Lung microvascular endothelial cell (primary cell): ENCODE data around the gene PPP1R14D. TPM values are rescaled to one million over a fixed set of nuclear protein-coding genes. Genes with fewer than 3 reads are reported as not detected.

Experiments used
- DNase-seq, 2 donors: peaks; one replicate each; pipeline versions ENCODE4 v3.0.0 to v3.0.0-alpha.2; 2010; ENCODE audit warnings: low read depth in 2 of 2
- total RNA-seq: library from RNA; depleted of rRNA; stranded (reverse); fragments of >200 nt; gene quantifications from 2 replicates; pipeline ENCODE4 v1.2.1, GENCODE V29; 2014

Gene PPP1R14D
- total RNA-seq, 1 donor from 2014 or later: not detected

- peak; percentile 48 to 67 for DNase-seq
These were observed 41.1 kb downstream of the PPP1R14D start for GRCh38 chr15:40787344-40787841.

DNA sequence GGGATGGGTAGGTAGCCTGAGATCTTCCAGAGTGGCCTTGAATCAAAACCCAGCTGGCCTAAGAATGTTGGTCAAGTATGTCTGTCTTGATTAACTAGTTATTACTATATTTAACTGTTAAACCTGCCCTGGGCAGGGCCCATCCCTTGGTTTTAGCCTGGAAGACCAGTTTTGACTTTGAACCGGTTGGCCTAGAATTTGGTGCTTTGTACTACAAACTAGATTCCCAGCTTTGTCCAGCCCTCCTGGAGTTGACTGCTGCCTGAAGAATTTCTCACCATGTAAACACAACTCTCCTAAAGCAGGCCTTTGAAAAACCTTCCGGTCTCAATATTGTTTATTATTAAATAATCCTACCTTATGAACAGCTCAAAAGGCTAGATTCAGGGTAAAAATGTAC lies 42.7 kb downstream of the PPP1R14D start:
- DNase-seq: no peak

DNA sequence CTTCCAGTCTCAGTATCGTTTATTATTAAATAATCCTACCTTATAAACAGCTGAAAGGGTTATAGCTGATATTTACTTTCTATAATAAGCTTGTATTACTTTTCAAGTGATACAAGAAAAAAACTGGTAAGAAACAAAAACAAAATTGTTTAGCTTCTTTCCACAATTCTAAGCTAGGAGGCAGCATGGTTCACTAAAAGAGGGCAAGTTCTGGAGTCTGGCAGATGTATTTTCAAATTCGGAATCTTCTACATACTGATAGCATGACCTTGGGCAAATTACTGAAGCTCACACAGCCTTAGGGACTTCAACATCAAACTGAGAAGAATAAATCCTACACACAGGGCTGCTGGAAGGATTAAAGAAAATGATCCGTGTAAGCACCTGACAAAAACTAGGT lies 43.3 kb downstream of the PPP1R14D start:
- no peak for DNase-seq

DNA sequence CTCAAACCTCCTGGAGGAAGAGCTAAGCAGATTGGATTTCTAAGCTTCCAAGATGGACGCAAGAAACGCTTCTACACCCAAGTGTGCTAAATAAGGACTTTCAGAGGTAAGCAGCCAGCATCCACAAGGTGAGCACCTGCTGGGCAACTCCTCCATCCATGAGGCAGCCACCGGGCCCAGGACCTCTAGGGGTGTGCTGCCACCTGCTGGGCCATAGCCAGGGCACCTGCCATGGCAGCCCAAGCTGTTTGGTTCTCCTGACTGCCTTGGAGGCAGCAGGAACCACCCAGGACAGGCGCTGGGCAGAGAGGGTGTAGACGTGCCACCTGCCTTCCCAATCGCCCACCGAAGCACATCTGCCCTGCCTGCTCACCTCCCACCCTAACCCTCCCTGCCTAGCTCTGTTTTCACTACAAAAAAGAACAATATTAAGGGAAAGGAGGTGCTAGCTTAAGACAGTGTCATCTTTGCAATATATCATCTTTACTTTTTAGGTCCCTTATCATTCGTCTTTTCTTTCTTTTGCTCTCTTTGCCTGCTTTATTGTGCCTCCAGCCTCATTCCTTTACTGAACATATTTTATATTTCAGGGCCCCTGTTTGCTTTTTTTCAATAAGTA lies 45.8 kb downstream of the PPP1R14D start:
- peak; percentile 61 to 77 for DNase-seq

DNA sequence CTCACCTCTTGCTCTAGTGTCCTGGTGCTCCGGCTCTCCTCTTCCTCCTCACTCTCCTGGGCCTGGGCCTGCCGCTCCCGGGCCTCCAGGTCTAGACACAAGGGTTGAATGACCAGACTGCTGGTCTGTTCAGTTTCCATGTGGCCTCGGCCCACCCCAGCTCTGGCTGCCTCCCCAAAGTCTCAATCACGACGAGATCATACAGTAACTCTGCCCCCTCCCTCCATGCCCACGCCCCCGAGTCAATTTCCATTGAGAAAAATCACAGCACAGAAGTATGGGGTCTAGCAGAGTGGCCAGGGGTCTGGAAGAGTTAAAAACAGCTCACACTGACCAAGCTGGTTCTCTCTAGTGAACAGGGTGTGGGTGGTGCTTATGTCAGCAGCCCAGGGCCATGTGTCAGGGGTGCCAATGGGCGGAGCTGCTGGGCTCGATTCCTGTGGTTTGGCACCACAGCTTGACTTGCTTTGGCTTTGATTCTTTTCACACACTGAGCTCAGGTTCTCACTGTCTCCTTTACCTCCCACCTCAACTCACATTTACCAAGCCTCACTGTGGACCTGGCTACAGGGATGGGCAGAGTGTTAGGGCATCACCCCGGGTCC lies 51.9 kb downstream of the PPP1R14D start:
- DNase-seq: no peak

DNA sequence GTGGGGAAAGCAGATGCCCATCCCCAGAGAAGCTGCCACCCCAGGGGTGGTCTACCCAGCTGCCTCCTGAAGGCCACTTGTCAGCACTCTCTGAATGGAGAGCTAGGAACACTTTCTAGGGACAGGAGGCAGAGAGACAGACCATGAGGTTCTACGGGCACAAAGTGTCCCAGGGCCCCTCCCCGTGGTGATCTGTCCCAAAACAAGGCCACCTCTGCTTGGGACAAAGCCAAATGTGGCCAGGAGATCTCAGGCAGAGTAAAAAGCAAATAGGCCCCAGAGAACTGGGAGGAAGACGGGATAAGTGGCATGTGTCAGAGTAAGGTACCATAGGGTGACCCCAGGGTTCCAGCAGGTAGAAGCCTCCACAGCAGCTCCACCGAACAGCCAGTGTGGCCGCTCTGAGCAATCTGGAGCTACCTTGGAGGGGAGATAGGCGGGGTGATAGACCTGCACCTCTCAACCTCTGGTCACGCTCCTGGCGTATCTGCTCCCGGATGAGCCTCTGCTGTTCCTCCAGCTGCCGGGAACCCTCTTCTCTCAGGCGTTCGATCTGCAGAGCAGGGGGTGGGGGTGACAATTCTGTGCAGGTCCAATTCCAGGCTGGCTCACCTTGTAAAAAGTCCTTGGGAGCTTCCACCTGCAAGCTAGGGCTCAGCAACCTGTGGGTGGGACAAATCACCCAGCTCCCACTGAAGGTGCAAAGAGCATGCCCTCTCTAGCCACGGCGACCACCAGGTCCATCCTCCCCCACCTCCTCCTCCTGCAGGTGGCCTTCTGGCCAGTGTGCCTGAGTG lies 52.6 kb downstream of the PPP1R14D start:
- no peak for DNase-seq

- no peak for DNase-seq
These were observed 53.5 kb downstream of the PPP1R14D start for GRCh38 chr15:40775007-40775406.

DNA sequence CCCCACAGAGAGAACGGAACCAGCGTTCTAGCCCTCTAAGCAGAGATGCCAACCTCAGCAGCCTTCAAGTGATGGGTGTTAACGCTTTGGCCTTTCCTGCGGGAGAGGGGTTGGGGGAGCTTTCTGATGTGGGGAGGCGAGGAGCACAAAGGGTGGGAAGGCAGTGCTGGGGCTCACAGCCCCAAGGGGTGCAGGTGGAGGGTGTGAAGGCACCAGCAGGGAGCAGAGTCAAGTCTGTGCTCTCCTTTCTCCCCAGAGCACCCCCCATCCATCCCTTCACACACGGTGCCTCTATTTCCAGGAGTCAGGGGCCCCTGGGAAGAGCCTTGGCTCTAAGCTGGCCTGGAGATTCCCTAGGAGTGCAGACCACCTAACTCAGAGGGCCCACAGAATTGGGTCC lies 54.6 kb downstream of the PPP1R14D start:
- DNase-seq: no peak

DNA sequence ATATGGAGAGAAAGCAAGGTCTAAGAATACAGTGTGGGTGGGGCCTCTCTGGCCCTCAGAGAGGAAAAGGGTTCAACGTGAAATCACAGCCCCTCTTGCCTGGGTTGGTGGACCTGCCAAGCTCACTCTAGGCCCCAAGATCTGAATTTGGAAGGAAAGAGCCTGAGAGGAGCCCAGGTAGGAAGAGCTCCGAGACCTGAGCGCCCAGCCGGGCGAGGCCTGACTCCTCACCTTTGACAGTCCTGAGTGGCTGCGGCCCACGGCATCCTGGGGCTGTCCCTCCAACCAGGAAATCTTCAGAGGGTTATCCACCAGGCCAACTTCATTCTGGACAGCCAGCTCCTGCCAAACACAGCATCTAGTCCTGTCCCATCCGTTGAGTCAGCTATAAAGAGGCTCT lies 55.0 kb downstream of the PPP1R14D start:
- no peak for DNase-seq

DNA sequence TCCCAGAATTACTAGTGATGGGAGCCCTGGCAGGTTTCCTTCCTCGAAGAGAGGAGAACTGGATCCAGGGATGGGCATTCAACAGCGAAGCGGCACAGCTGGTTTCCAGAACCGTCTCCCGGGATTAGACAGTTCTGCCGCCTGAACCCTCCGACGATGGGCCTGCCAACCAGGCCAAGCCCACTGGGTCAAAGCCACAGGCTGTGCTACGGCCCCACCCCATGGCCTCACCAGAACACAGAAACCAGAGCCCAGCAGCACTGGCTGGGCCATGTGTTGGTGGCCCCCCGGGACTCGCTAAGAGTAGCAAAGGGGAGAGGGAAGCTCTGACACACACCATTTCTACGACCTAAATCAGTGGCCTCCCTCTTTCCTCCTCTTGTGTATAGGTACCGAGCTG lies 56.5 kb downstream of the PPP1R14D start:
- no peak for DNase-seq

DNA sequence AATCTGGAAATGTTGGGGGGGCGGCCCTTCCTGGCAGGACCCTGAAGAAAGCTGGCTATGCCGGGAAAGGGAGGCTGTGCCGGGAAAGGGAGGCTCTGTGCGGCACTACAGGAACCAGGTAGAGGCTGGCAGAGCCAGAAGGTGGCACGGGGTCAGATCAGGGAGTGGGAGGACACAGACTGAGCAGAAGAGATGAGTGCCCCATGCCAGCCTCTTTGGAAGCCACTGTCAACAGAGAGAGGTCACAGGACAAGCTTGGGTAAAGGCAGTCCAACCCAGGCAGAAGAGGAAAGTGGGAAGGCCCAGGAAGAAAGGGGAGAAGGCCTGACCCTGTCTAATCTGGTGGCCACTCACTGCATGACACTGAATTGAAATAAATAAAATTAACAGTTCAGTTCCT lies 57.3 kb downstream of the PPP1R14D start:
- DNase-seq: no peak

DNA sequence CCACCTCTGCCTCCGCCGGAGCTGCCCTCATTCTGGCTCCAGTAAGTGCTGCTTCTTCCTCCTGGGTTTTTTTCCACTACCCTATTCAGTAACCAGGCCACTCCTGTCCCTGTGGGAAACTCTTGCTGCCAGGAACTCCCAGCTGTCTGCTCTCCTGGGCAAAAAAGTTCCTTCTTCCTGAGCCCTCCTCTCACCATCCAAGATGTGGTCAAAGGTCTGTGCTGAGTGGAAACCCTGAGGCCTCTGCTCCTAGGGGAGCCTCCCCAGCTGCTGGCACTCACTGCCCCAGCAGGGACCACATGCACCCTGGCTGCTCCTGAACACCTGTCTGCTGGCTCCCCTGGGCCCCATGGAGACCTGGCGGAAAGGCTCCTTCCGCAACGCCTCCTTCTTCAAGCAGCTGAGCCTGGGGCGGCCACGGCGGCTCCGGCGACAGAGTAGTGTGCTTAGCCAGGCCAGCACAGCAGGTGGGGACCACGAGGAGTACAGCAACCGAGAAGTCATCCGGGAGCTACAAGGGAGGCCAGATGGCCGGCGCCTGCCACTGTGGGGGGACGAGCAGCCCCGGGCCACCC lies 58.3 kb downstream of the PPP1R14D start:
- peak in 1 of 2 donors; percentile 21 for DNase-seq

DNA sequence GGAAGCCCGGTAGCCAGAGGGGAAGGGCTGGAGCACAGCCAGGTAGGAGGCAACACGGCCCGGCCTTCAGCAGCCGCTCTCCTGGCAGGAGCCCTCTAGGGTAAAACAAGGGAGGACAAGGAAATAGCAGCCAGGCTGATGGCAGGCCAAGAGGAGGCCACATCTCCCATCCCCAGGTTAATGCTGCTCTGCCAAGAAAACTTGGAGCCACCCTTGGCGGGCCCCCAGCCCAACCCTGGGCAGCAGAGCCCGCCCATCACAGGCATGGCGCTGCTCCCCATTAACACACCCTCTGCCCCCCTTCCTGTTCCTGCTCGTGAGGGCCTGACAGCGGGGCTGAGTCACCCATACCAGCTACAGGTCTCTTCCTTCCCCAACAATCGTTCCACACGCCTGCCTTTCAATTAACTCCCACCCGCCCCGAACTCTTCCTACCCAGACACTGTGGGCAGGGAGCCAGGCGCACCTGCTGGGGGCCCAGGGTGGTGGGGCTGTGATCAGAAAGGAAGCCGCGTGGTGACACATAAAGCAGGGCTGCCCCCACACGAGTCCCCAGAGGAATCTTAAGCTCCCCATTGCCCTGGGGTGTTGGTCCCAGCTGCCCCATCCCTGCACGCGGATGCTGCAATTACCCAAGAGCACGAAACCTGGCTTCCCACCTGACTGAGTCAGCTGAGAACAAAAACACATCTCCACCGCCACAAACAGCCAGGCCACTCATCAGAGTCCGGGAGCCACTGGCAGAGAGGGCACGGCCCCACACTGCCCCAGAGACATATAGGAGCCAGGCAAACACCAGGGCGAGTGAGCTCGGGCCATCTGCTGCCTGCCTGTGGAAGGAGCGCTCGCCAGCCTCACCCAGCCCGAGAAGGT lies 59.0 kb downstream of the PPP1R14D start, which contains the start of gene C15orf62:
Gene C15orf62 (plus strand): TSS at position 707 of the 873 bp plus-strand sequence. CDS start 516 bp downstream, outside the sequence.
- DNase-seq: peak; percentile 70 to 72

DNA sequence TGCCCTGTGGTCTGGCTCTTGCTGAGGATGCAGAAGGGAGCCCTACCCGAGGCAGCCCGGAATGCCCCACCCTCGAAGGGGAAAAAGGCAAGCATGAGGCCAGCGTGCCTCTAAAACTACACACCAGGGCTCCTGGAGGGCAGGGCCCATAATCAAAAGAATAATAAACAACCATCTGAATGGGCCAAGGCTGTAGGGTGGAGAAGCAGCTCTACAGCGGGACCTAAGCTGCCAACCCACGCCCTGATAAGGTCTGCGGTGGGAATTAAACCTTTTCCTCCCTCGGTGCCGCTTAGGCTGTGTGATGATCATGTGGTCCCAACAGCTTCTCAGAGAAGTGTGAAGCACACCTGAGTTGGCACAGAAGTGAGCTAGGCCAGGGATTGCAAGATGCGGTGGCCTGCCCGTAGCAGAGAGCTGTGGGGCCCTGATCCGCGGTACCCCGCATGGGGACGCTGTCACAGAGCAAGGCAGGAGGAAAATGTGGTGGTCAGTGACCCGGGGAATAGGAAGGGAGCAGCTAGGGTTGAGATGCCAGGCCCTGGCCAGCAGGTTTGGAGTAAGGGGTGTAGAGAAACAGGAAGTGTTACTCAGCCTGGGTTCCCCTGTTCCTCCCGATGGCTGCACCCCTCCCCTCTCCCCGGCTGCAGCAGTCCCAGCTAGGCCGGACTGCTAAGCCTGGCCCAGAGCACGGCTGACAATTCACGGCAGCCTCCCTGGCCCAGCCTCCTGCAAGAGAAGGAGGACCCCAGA lies 59.8 kb downstream of the PPP1R14D start:
- DNase-seq: peak in 1 of 2 donors; percentile 23

GRCh38 chr15:40767838-40768500 lies 60.5 kb downstream of the PPP1R14D start:
- DNase-seq: peak in 1 of 2 donors; percentile 34

- peak in 1 of 2 donors; percentile 67 for DNase-seq
These were observed 61.3 kb downstream of the PPP1R14D start for GRCh38 chr15:40766906-40767837.

DNA sequence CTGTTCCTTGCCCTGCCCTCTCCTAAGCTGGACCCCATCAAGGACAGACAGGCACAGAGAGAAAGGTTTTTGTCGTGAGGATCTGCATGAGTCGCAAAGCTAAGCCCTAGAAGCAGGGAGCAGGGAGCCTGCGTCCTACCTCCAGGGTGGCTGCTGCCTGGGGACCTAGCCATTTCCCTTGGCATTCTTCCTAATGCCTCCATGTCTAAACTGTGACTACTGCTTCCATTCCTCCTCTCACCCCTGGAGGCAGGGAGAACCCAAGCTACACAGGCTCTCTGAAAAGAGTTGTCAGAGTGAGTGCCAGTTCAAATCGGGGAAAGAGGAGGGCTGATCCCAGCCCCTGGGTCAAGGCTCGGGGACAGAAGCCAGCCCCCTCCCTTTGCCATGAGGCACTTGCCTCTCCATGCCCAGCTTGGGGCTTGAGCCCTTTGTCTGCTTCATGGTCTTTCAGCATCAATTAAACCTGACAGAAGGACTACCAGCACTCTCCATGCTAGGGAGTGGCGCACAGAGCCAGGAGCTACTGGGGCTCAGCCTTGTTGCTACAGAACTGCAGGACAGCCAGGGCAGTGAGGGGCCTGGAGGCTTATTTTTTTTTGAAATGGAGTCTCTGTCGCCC lies 62.2 kb downstream of the PPP1R14D start:
- DNase-seq: no peak
